Measurements from ENCODE around the gene PRR23E.

GRCh38 chr3:127166501-127167065 is 26.3 kb upstream of the PRR23E start:
- TF ChIP-seq CREB1 (IDR thresholded peaks at IDR 0.05; ENCODE audit: low read depth) (no peak), NFIC (IDR thresholded peaks at IDR 0.05) (no peak), TAF1 (IDR thresholded peaks at IDR 0.05; ENCODE audit: low read depth) (no peak), REST (IDR thresholded peaks at IDR 0.05; ENCODE audit: low read depth) (no peak), EGR1 (IDR thresholded peaks at IDR 0.05) (no peak), EP300 (IDR thresholded peaks at IDR 0.05; ENCODE audit: borderline replicate concordance) (no peak)
- TF ChIP-seq, protein P1, sequence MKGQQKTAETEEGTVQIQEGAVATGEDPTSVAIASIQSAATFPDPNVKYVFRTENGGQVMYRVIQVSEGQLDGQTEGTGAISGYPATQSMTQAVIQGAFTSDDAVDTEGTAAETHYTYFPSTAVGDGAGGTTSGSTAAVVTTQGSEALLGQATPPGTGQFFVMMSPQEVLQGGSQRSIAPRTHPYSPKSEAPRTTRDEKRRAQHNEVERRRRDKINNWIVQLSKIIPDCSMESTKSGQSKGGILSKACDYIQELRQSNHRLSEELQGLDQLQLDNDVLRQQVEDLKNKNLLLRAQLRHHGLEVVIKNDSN (IDR thresholded peaks at IDR 0.05), result no peak
- TF ChIP-seq, protein P2, sequence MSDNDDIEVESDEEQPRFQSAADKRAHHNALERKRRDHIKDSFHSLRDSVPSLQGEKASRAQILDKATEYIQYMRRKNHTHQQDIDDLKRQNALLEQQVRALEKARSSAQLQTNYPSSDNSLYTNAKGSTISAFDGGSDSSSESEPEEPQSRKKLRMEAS (IDR thresholded peaks at IDR 0.05), result no peak
